Body of pancreas (tissue), 4 donors: ENCODE data around the gene ARSG. TPM values are rescaled to one million over a fixed set of nuclear protein-coding genes. Genes with fewer than 3 reads are reported as not detected.

Experiments used
- ATAC-seq: fragments of 150-250 bp; one replicate; pipeline ENCODE4 v1.9.1; 2016
- DNase-seq, 4 donors: peaks; one replicate each; pipeline ENCODE4 v3.0.0-alpha.2; 2019
- H3K27ac ChIP-seq, 4 donors: fragments of 200-600 bp; sonication (generic); 1 replicate in 3 of 4; 2 replicates in 1 of 4; pipeline versions ENCODE4 v1.5.1 to v1.6.1; 2016 to 2019; ENCODE audit warnings: mild to moderate bottlenecking in 1 of 4, mixed read lengths in 1 of 4, moderate library complexity in 1 of 4
- H3K27me3 ChIP-seq, 2 donors: fragments of 200-600 bp; sonication (generic); one replicate each; pipeline ENCODE4 v1.6.0; 2016; ENCODE audit warnings: mild to moderate bottlenecking in 1 of 2
- H3K36me3 ChIP-seq, 2 donors: fragments of 200-600 bp; sonication (generic); replicated peaks in 1 of 2; 2 replicates each; pipeline ENCODE4 v1.5.1; 2016; ENCODE audit warnings: low read depth in 2 of 2; ENCODE audit not compliant: insufficient read depth in 1 of 2
- H3K4me1 ChIP-seq: fragments of 200-600 bp; sonication (generic); one replicate; pipeline ENCODE4 v1.6.0; 2016
- H3K4me3 ChIP-seq, 2 donors: fragments of 200-600 bp; sonication (generic); 1 replicate in 1 of 2; 2 replicates in 1 of 2; pipeline ENCODE4 v1.5.1; 2016 to 2019
- H3K9me3 ChIP-seq, 3 donors: fragments of 200-600 bp; sonication (generic); 1 replicate in 2 of 3; 2 replicates in 1 of 3; pipeline ENCODE4 v1.5.1; 2016
- CTCF ChIP-seq, 7 experiments: fragments of 450-650 bp in 4 of 7; fragments of 200-600 bp in 3 of 7; sonication (generic) in 3 of 7; IDR thresholded peaks; one replicate each; pipeline ENCODE4 v1.5.1; 2016 to 2019; ENCODE audit warnings: antibody characterized with exemption in 7 of 7
- POLR2A ChIP-seq, 3 donors: fragments of 450-650 bp; IDR thresholded peaks; one replicate each; pipeline ENCODE4 v1.6.1; 2016; ENCODE audit warnings: antibody characterized with exemption in 3 of 3, mild to moderate bottlenecking in 2 of 3
- WGBS, 2 donors: methylation state at CpG; one replicate each; pipeline ENCODE4 v1.1.5; 2017; 5-methylcytosine and 5-hydroxymethylcytosine counted together
- intact Hi-C: fragments of 100-400 bp; cut with DNase I; formaldehyde crosslinking; loops from one replicate; pipeline ENCODE4 v1.15.1; 2023
- total RNA-seq, 2 donors: library from RNA; depleted of rRNA; stranded (reverse); fragments of >200 nt; gene quantifications; one replicate each; pipeline ENCODE4 v1.1.0, GENCODE V29; 2016

ARSG gene
- total RNA-seq, 2 donors from 2014 or later, result 0.52 to 1.6 TPM

GRCh38 chr17:68418876-68419275, 127.6 kb downstream of the ARSG start:
- H3K4me1 ChIP-seq, result no peaks in the 10 kb centered on the region
- no peak overlapping the region for H3K4me3 ChIP-seq
- intact Hi-C loops, result no loop called here
- H3K27me3 ChIP-seq, result no peaks in the 10 kb centered on the region
- H3K9me3 ChIP-seq, result peaks cover 0 to 13% (median 0%) of the 10 kb centered on the region in 3 donors
- H3K27ac ChIP-seq, result no peak overlapping the region
- peaks cover 0 to 19% of the 10 kb centered on the region in 2 donors for H3K36me3 ChIP-seq
- DNase-seq (no peak), ATAC-seq (no peak)
- TF ChIP-seq CTCF (IDR thresholded peaks at IDR 0.05), result no peak
- TF ChIP-seq POLR2A (IDR thresholded peaks at IDR 0.05), result no peak
- 84 to 89% methylated on average over 4 of the region's 4 CpGs for WGBS, 2 donors

GRCh38 chr17:68420065-68420464, 128.8 kb downstream of the ARSG start:
- DNase-seq, result no peak
- Histone ChIP-seq H3K27me3 (no peaks in the 10 kb centered on the region), H3K4me1 (no peaks in the 10 kb centered on the region), H3K4me3 (no peak overlapping the region), H3K9me3 (peaks cover 0 to 13% (median 0%) of the 10 kb centered on the region in 3 donors), H3K36me3 (peaks cover 0 to 24% of the 10 kb centered on the region in 2 donors), H3K27ac (no peak overlapping the region)
- ATAC-seq, result no peak
- intact Hi-C loops, result no loop called here
- TF ChIP-seq CTCF (IDR thresholded peaks at IDR 0.05), result no peak
- no peak for TF ChIP-seq POLR2A (IDR thresholded peaks at IDR 0.05)
- WGBS, 2 donors, result 89 to 95% methylated on average over 14 of the region's 14 CpGs

- ATAC-seq, result no peak
- H3K4me1 ChIP-seq, result no peaks in the 10 kb centered on the region
- TF ChIP-seq CTCF (IDR thresholded peaks at IDR 0.05) (no peak), POLR2A (IDR thresholded peaks at IDR 0.05) (no peak)
- intact Hi-C loops, result no loop called here
- peaks cover 0 to 30% of the 10 kb centered on the region in 2 donors for H3K36me3 ChIP-seq
- H3K4me3 ChIP-seq, result no peak overlapping the region
- no peaks in the 10 kb centered on the region for H3K27me3 ChIP-seq
- H3K27ac ChIP-seq, result no peak overlapping the region
- WGBS, 2 donors, result 90 to 93% methylated on average over 9 of the region's 9 CpGs
- peaks cover 0 to 8% (median 0%) of the 10 kb centered on the region in 3 donors for H3K9me3 ChIP-seq
- DNase-seq, result no peak
Observed at GRCh38 chr17:68421486-68421885, 130.2 kb downstream of the ARSG start.

GRCh38 chr17:68422821-68423220, 131.5 kb downstream of the ARSG start:
- intact Hi-C loops, result no loop called here
- H3K36me3 ChIP-seq, result peaks cover 0 to 32% of the 10 kb centered on the region in 2 donors
- no peaks in the 10 kb centered on the region for H3K9me3 ChIP-seq
- ATAC-seq (no peak), DNase-seq (no peak)
- TF ChIP-seq POLR2A (IDR thresholded peaks at IDR 0.05) (no peak), CTCF (IDR thresholded peaks at IDR 0.05) (no peak)
- 92 to 93% methylated on average over 8 of the region's 8 CpGs for WGBS, 2 donors
- no peak overlapping the region for H3K4me3 ChIP-seq
- no peaks in the 10 kb centered on the region for H3K4me1 ChIP-seq
- no peak overlapping the region for H3K27ac ChIP-seq
- no peaks in the 10 kb centered on the region for H3K27me3 ChIP-seq

- DNase-seq (no peak), ATAC-seq (no peak)
- H3K27me3 ChIP-seq, result no peaks in the 10 kb centered on the region
- no peaks in the 10 kb centered on the region for H3K9me3 ChIP-seq
- no peak overlapping the region for H3K27ac ChIP-seq
- H3K4me3 ChIP-seq, result no peak overlapping the region
- no peaks in the 10 kb centered on the region for H3K4me1 ChIP-seq
- WGBS, 2 donors, result 86 to 97% methylated on average over 3 of the region's 3 CpGs
- intact Hi-C loops, result no loop called here
- TF ChIP-seq POLR2A (IDR thresholded peaks at IDR 0.05) (no peak), CTCF (IDR thresholded peaks at IDR 0.05) (no peak)
- H3K36me3 ChIP-seq, result peaks cover 0 to 35% of the 10 kb centered on the region in 2 donors
Observed at GRCh38 chr17:68423251-68423650, 132.0 kb downstream of the ARSG start.
